Cardiac muscle cell (in vitro differentiated cells and primary cell): ENCODE results near the gene CNTNAP2. TPM values are rescaled to one million over a fixed set of nuclear protein-coding genes. Genes with fewer than 3 reads are reported as not detected.
A peak's percentile ranks its signal among the peaks of the same experiment; 100 is the strongest.

Experiments used
- DNase-seq, 2 donors: peaks; one replicate each; pipeline versions ENCODE4 v3.0.0 to v3.0.0-alpha.2; 2010 to 2017; ENCODE audit warnings: low read depth in 1 of 2, low spot score in 1 of 2
- H3K27ac ChIP-seq: fragments of 200-600 bp; sonication (generic); 2 replicates; pipeline ENCODE4 v1.5.1; 2016
- H3K27me3 ChIP-seq: fragments of 200-600 bp; sonication (generic); 2 replicates; pipeline ENCODE4 v1.6.0; 2016; ENCODE audit warnings: control low read depth
- H3K36me3 ChIP-seq: fragments of 200-600 bp; sonication (generic); 2 replicates; pipeline ENCODE4 v1.5.1; 2016; ENCODE audit warnings: control low read depth
- H3K4me1 ChIP-seq: fragments of 200-600 bp; sonication (generic); 2 replicates; pipeline ENCODE4 v1.8.1; 2017; ENCODE audit warnings: low read depth, mild to moderate bottlenecking, mixed run types
- H3K4me3 ChIP-seq: fragments of 200-600 bp; sonication (generic); 2 replicates; pipeline ENCODE4 v1.5.1; 2016; ENCODE audit warnings: mild to moderate bottlenecking
- H3K9me3 ChIP-seq: fragments of 200-600 bp; sonication (generic); 2 replicates; pipeline ENCODE4 v1.5.1; 2017; ENCODE audit warnings: low read depth, mild to moderate bottlenecking, control low read depth
- polyA plus RNA-seq: library from polyadenylated mRNA; unstranded; fragments of >200 nt; fragmentation: Nextera tagmentation; extraction: Ambion mirVana; gene quantifications from 2 replicates; pipeline ENCODE4 v1.2.1, GENCODE V29; 2016
- total RNA-seq: library from RNA; depleted of rRNA; stranded (reverse); fragments of >200 nt; gene quantifications from 2 replicates; pipeline ENCODE4 v1.2.3, GENCODE V29; 2016
- TF ChIP-seq, protein P1 (sequence below): IDR thresholded peaks from 2 replicates; pipeline ENCODE4 v1.5.1; 2012; ENCODE audit warnings: low read depth, mild to moderate bottlenecking, low read length

CNTNAP2 gene
- total and polyA plus RNA-seq, 2 experiments from 2014 or later: 4.8 to 5.1 TPM

DNA sequence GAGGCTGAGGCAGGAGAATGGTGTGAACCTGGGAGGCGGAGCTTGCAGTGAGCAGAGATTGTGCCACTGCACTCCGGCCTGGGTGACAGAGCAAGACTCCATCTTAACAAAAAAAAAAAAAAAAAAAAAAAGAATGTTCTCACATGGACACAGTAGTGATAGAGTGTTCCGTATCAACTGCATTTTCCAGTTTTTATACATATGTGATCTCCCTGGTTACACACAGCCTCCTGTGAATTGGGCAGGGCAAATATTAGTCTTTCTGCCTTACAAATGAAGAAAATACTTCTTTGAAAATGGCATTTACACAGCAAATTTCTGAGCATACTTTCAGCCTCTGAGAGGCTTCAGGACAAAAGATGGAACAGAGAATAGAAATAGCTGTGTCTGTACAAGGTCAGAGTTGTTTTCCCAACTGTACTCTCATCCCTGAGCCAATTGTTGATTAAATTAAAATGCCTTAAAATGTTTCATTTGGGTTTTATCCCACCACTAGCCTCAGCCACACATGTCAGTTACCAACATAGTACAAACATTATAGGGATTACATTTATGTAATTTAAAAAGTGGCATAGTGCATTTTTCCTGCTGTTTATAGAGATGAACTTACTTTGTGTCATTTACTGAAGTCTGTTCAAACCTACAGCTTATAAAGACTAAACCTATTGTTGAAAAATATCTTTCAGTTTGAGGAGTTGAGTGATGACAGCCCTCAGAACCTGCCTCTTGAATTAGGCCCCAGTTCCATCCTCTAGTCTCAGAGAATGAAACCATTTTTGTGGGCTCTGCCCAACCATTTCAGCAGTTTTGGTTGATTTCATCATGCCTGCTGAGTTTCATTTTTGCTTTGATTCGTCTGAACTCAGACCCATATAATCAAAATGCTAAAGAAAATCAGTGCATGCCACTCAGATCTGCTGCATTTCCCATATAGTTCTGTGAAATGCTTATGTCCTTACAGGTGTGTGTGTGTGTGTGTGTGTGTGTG is 1864.5 kb downstream of the CNTNAP2 start:
- H3K36me3 ChIP-seq: no peaks in the 10 kb centered on the region
- no peaks in the 10 kb centered on the region for H3K4me1 ChIP-seq
- no peaks in the 10 kb centered on the region for H3K9me3 ChIP-seq
- peak in 1 of 2 donors; percentile 4 for DNase-seq
- H3K27ac ChIP-seq: no peak overlapping the region
- no peak overlapping the region for H3K4me3 ChIP-seq
- TF ChIP-seq, protein P1, sequence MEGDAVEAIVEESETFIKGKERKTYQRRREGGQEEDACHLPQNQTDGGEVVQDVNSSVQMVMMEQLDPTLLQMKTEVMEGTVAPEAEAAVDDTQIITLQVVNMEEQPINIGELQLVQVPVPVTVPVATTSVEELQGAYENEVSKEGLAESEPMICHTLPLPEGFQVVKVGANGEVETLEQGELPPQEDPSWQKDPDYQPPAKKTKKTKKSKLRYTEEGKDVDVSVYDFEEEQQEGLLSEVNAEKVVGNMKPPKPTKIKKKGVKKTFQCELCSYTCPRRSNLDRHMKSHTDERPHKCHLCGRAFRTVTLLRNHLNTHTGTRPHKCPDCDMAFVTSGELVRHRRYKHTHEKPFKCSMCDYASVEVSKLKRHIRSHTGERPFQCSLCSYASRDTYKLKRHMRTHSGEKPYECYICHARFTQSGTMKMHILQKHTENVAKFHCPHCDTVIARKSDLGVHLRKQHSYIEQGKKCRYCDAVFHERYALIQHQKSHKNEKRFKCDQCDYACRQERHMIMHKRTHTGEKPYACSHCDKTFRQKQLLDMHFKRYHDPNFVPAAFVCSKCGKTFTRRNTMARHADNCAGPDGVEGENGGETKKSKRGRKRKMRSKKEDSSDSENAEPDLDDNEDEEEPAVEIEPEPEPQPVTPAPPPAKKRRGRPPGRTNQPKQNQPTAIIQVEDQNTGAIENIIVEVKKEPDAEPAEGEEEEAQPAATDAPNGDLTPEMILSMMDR: no peak
- no peaks in the 10 kb centered on the region for H3K27me3 ChIP-seq

DNA sequence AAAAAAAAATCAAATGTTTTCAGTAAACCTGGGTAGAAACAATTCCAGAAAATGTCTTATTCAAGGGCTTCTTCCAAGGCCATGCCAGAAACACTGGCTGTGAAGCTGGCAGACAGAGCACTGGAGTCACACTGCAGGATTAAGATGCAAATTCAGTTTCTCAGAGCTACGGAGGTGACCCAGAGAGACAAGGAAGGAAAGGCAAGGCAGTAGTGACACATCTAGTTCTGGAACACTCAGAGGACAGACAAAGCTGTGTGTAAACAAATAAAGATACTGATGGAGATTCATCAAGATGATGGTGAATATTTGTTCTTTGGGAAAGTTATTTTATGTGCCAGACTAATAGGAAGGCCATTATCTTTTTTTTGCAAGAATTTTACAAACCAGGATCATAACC is 1865.7 kb downstream of the CNTNAP2 start:
- DNase-seq: no peak
- no peaks in the 10 kb centered on the region for H3K4me1 ChIP-seq
- no peak overlapping the region for H3K4me3 ChIP-seq
- H3K27ac ChIP-seq: no peak overlapping the region
- H3K9me3 ChIP-seq: no peaks in the 10 kb centered on the region
- TF ChIP-seq, protein P1: no peak
- no peaks in the 10 kb centered on the region for H3K36me3 ChIP-seq
- H3K27me3 ChIP-seq: no peaks in the 10 kb centered on the region

DNA sequence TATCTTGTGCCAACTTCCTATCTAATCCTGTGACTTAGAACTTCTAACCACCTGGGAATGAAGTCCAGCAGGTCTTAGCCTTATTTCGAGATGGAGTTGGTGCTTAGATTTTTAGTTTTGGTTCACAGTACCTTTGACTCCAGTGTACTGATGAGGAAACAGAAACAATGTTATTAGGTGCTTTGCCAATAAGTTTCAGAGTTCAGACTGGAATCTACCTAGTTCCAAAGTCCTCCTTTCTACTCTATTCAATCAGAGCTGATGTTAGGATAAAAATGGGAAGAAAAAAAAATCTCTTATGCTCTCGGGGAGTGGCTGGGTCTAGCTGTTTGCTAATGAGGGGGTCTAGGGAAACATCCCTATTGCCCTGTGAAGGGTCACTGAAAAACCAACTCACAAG is 1867.7 kb downstream of the CNTNAP2 start:
- H3K27me3 ChIP-seq: no peaks in the 10 kb centered on the region
- H3K4me1 ChIP-seq: no peaks in the 10 kb centered on the region
- no peak for DNase-seq
- H3K9me3 ChIP-seq: no peaks in the 10 kb centered on the region
- no peaks in the 10 kb centered on the region for H3K36me3 ChIP-seq
- H3K27ac ChIP-seq: no peak overlapping the region
- H3K4me3 ChIP-seq: no peak overlapping the region
- TF ChIP-seq, protein P1: no peak

DNA sequence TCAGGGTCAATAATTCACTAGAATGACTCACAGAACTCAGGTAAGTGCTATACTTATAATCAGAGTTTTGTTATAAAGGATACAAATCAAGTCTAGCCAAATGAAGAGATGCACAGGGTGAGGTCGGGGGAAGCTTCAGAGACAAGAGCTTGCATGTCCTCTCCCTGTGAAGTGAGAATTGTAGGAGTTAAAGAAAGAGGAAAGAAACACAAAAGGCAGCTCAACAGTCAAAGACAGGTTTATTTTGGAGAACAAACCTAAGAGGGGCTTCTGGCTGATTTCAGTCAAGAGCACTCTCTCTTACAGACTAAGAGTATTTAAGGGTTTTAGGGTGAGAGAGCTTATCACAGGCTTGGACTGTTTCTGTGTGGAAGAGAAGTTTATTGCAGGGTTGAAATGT is 1873.5 kb downstream of the CNTNAP2 start:
- Histone ChIP-seq H3K9me3 (no peaks in the 10 kb centered on the region), H3K27me3 (no peaks in the 10 kb centered on the region), H3K27ac (no peak overlapping the region), H3K4me1 (no peaks in the 10 kb centered on the region), H3K4me3 (no peak overlapping the region), H3K36me3 (no peaks in the 10 kb centered on the region)
- DNase-seq: no peak
- TF ChIP-seq, protein P1: no peak

DNA sequence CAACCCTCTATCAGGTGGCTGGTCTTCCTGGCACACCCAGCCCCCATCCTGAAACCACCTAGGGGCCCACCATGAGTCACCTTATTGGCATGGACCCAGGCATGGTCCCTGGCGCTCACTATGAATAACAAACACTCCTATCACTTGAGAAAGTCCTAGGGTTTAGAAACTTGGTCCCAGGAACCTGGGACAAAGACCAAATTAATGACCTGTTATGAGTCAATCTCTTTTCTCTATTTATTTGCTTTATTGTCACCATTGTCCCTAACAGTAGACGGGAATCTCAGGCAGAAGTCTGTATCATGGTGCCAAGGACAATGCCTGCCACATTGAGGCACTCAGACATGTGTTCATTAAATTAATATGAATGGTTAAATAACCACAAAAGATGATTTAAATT is 1874.3 kb downstream of the CNTNAP2 start:
- Histone ChIP-seq H3K4me1 (no peaks in the 10 kb centered on the region), H3K9me3 (no peaks in the 10 kb centered on the region), H3K36me3 (no peaks in the 10 kb centered on the region), H3K4me3 (no peak overlapping the region), H3K27ac (no peak overlapping the region), H3K27me3 (no peaks in the 10 kb centered on the region)
- TF ChIP-seq, protein P1: no peak
- DNase-seq: no peak
